Ishikawa (cell line): ENCODE measurements around the gene SP7.
A peak's percentile ranks its signal among the peaks of the same experiment; 100 is the strongest.

ENCODE experiments used
- EP300 ChIP-seq: IDR thresholded peaks from 2 replicates; pipeline ENCODE4 v1.6.1; 2012; ENCODE audit warnings: borderline replicate concordance
- FOXM1 ChIP-seq: IDR thresholded peaks from 2 replicates; pipeline ENCODE4 v1.6.1; 2012; ENCODE audit warnings: low read depth, borderline replicate concordance
- MAX ChIP-seq: IDR thresholded peaks from 2 replicates; pipeline ENCODE4 v1.6.1; 2012
- REST ChIP-seq: IDR thresholded peaks from 2 replicates; pipeline ENCODE4 v1.6.1; 2012; ENCODE audit warnings: low read depth, mild to moderate bottlenecking
- USF1 ChIP-seq: IDR thresholded peaks from 2 replicates; pipeline ENCODE4 v1.6.1; 2012
- YY1 ChIP-seq: IDR thresholded peaks from 2 replicates; pipeline ENCODE4 v1.6.1; 2012; ENCODE audit warnings: low read depth

- TF ChIP-seq EP300 (peak; percentile 26; the same call in 1 of the 2 replicates), USF1 (no peak), YY1 (0 out of 2 replicates have a peak, but pooled peaks have one; percentile 19), REST (no peak), FOXM1 (no peak), MAX (peak; percentile 23)
Measured at GRCh38 chr12:53380104-53380793, 44.1 kb upstream of the SP7 start, which contains the start of gene SP1.
